WERI-Rb-1 (cell line): ENCODE results near the gene TMEM178B.
"Not testable (repeated sequence)": the region's sequence is repeated elsewhere in the genome, so short reads cannot be mapped to it uniquely, and the experiment has no call there.

ENCODE experiments used
- DNase-seq: peaks from one replicate; pipeline ENCODE4 v3.0.0-alpha.2; 2020
- H3K27ac ChIP-seq: fragments of 250-450 bp; sonication (Bioruptor Pico); 2 replicates; pipeline ENCODE4 v1.5.1; 2020; ENCODE audit warnings: mild to moderate bottlenecking, moderate library complexity
- H3K27me3 ChIP-seq: fragments of 250-450 bp; sonication (Bioruptor Pico); 2 replicates; pipeline ENCODE4 v1.5.1; 2021; ENCODE audit warnings: mild to moderate bottlenecking, low read depth, moderate library complexity; ENCODE audit not compliant: insufficient read depth, severe bottlenecking
- H3K36me3 ChIP-seq: fragments of 250-450 bp; sonication (Bioruptor Pico); 2 replicates; pipeline ENCODE4 v1.5.1; 2020; ENCODE audit warnings: mild to moderate bottlenecking, moderate library complexity
- H3K4me3 ChIP-seq: 2 replicates; pipeline ENCODE4 v1.5.1; 2011; ENCODE audit warnings: low read depth, mild to moderate bottlenecking, control low read depth, low read length
- H3K9me3 ChIP-seq: fragments of 250-450 bp; sonication (Bioruptor Pico); 2 replicates; pipeline ENCODE4 v1.5.1; 2021; ENCODE audit warnings: mild to moderate bottlenecking, moderate library complexity; ENCODE audit not compliant: severe bottlenecking
- CTCF ChIP-seq: IDR thresholded peaks from 2 replicates; pipeline ENCODE4 v1.5.1; 2011; ENCODE audit warnings: low read depth, mild to moderate bottlenecking, control low read depth, inconsistent platforms, low read length

The TMEM178B gene

GRCh38 chr7:141325275-141325674 is 251.4 kb downstream of the TMEM178B start:
- Histone ChIP-seq H3K27me3 (no peaks in the 10 kb centered on the region), H3K9me3 (no peaks in the 10 kb centered on the region), H3K27ac (no peak overlapping the region), H3K36me3 (no peaks in the 10 kb centered on the region), H3K4me3 (no peak overlapping the region)
- TF ChIP-seq CTCF, result no peak
- no peak for DNase-seq

- Histone ChIP-seq H3K36me3 (no peaks in the 10 kb centered on the region), H3K27me3 (no peaks in the 10 kb centered on the region), H3K27ac (no peak overlapping the region), H3K9me3 (no peaks in the 10 kb centered on the region), H3K4me3 (no peak overlapping the region)
- no peak for TF ChIP-seq CTCF
- no peak for DNase-seq
Observed at GRCh38 chr7:141328290-141328689, 254.4 kb downstream of the TMEM178B start.

- H3K36me3 ChIP-seq, H3K9me3 ChIP-seq, H3K4me3 ChIP-seq, H3K27me3 ChIP-seq, H3K27ac ChIP-seq, DNase-seq: not testable (repeated sequence)
Observed at GRCh38 chr7:141330285-141330684, 256.4 kb downstream of the TMEM178B start.

- Histone ChIP-seq H3K27ac (no peak overlapping the region), H3K9me3 (no peaks in the 10 kb centered on the region), H3K27me3 (no peaks in the 10 kb centered on the region), H3K4me3 (no peak overlapping the region), H3K36me3 (no peaks in the 10 kb centered on the region)
- no peak for TF ChIP-seq CTCF
- DNase-seq, result no peak
Observed at GRCh38 chr7:141333459-141333858, 259.6 kb downstream of the TMEM178B start.

DNA sequence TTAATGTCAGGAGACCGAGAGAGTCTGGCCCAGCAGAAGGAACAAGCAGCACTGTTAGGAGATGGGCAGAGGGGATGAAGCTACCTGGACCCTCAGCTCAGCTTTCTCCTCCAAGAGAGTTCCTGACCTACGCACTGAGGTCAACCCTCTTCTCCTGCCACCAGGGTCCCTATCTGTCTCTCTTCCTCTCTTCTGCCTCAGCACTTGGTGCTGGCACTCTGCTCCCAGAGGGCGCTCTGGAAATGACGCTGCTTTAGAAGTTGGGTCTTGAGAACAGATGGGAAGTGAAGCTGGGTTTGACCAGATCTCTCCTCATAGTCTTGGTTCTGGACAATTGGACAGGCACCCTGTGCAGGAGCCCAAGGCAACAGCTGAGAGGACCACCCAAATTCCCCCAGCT is 261.3 kb downstream of the TMEM178B start:
- Histone ChIP-seq H3K27ac (no peak overlapping the region), H3K36me3 (no peaks in the 10 kb centered on the region), H3K27me3 (no peaks in the 10 kb centered on the region), H3K4me3 (no peak overlapping the region), H3K9me3 (no peaks in the 10 kb centered on the region)
- DNase-seq, result no peak
- TF ChIP-seq CTCF, result no peak

DNA sequence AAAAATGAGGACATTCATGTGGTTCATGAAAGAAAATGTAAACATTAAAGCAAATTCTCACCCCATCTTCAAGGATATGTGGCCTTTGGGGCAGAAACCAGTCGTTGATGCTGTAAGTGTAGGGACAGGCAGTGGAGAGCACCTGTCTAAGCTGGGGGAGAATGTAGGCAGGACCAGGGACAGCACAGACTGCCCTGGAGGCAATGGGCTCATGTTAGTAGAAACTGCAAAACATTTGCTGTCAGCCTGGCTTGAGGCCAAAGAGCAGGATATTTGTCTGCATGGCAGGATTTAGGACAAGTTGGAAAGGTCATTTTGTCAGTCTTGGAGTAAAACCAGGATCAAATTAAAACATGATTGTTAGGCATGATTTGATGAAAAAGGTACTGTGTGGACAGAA is 265.7 kb downstream of the TMEM178B start:
- H3K36me3 ChIP-seq, result no peaks in the 10 kb centered on the region
- no peak for TF ChIP-seq CTCF
- no peaks in the 10 kb centered on the region for H3K9me3 ChIP-seq
- no peaks in the 10 kb centered on the region for H3K27me3 ChIP-seq
- no peak overlapping the region for H3K27ac ChIP-seq
- no peak overlapping the region for H3K4me3 ChIP-seq
- no peak for DNase-seq
